ENCODE results near the gene TXNDC5.

- no peak for TF ChIP-seq CTCF (IDR thresholded peaks at IDR 0.05 in 2 of 3, conservative IDR thresholded peaks at IDR 0.05 in 1 of 3; ENCODE audit: borderline replicate concordance in 1 of 3, insufficient read depth in 1 of 3, low read depth in 2 of 3, low read length in 2 of 3)
- TF ChIP-seq JUND (IDR thresholded peaks at IDR 0.05), result no peak
- no peak for TF ChIP-seq RAD21 (IDR thresholded peaks at IDR 0.05; ENCODE audit: low read depth)
- no peak for TF ChIP-seq ZFX (IDR thresholded peaks at IDR 0.05)
Measured at GRCh38 chr6:7921046-7921445, 10.5 kb upstream of the TXNDC5 start.
